Activated CD4-positive, alpha-beta memory T cell treated with anti-CD3 and anti-CD28 coated beads for 36 hours (primary cell): Measurements from ENCODE around the gene PLEKHM3. TPM values are rescaled to one million over a fixed set of nuclear protein-coding genes. Genes with fewer than 3 reads are reported as not detected.

ENCODE experiments used
- CTCF ChIA-PET: fragments of 350-600 bp; sonication (Branson Sonifier 250); formaldehyde crosslinking; loops from one replicate; lab custom pipeline; 2021; ENCODE audit warnings: antibody characterized with exemption, inconsistent platforms; lab: Charles Lee
- POLR2A ChIA-PET: fragments of 350-600 bp; sonication (Branson Sonifier 250); formaldehyde crosslinking; loops from one replicate; lab custom pipeline; 2021; ENCODE audit warnings: antibody characterized with exemption; lab: Charles Lee
- DNase-seq: peaks from one replicate; pipeline ENCODE4 v3.0.0-alpha.2; 2020
- H3K27ac Mint-ChIP-seq: one replicate; pipeline ENCODE4 v1.8.0; 2021; ENCODE audit warnings: mixed read lengths
- H3K27me3 Mint-ChIP-seq: one replicate; pipeline ENCODE4 v1.8.0; 2021; ENCODE audit warnings: mixed read lengths
- H3K36me3 Mint-ChIP-seq: one replicate; pipeline ENCODE4 v1.8.0; 2021; ENCODE audit warnings: mixed read lengths
- H3K4me1 Mint-ChIP-seq: one replicate; pipeline ENCODE4 v1.8.0; 2021; ENCODE audit warnings: low read depth, mixed read lengths
- H3K4me3 Mint-ChIP-seq: one replicate; pipeline ENCODE4 v1.8.0; 2021; ENCODE audit warnings: mild to moderate bottlenecking, mixed read lengths
- H3K9me3 Mint-ChIP-seq: one replicate; pipeline ENCODE4 v1.8.0; 2021; ENCODE audit warnings: mixed read lengths
- intact Hi-C: fragments of 100-400 bp; cut with micrococcal nuclease; formaldehyde crosslinking; loops from one replicate; pipeline ENCODE4 v1.15.1; 2023
- total RNA-seq, 2 experiments: library from RNA; stranded (reverse); gene quantifications; one replicate each; pipeline ENCODE4 v1.2.3, GENCODE V29; 2021

Gene PLEKHM3
- total RNA-seq, 2 experiments from 2014 or later, result 4.5 to 5.5 TPM

DNA sequence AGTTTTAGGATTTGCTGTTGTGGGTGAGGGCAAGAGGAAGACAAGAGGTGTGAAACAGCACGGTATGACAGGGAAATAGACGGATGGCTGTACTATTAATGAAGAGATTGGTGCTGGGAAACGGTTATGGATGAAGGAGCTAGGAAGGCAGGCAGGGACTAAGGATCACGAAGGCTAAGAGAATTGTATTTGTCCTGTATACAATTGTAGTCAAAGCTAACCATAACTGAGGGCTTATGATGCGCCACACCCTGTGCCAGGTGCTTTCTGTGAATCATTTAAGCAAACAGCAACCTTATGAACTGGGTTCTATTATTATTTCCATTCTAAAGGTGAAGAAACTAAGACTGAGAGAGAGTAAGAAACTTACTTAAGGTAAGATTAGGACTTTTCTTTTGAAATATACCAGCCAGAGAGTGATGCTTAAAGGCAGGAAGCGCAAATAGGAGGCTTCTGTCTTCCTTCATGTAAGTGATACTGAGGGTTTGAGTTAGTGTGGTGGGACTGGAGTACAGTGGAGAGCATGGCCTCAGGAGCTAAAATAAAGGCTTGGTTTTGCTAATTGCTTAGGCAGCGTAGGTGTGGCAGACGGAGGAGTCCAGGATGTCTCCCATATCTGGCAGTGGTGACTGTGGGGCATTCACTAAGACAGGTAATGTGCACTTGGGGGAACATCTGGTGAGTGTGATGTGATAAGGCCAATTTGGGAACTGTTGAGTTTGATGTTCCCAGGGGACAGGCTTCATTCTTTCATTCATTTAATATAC lies 85.8 kb downstream of the PLEKHM3 start:
- CTCF ChIA-PET, result interaction anchor here (0.9 to 1.1 kb wide), 2 partner anchors 13 to 101 kb away, joined by 3 read pairs; no protein-coding TSS in a partner anchor
- no peak overlapping the region for H3K27ac Mint-ChIP-seq

DNA sequence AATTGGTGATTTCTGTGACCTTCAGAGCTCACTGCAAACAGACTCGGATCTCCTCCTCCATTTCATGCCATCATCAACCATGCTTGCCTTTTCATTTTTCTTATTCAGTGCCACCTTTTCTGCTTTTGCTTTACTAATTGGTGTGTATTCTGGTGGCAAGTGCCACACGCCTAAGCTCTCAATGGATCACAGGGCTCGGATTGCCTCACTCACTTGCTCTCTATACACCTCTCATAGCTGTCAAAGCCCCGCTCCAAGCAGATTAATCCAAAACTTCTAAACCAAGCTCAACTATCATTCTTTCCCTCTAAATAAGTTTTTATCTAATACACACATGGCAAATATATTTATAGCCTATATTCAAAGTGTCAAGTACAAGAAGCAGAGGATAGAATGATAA lies 86.4 kb downstream of the PLEKHM3 start:
- ChIA-PET CTCF (interaction anchor here (0.5 to 1.1 kb wide), 2 partner anchors 9 to 14 kb away, joined by 3 to 4 read pairs; no protein-coding TSS in a partner anchor), POLR2A (no interaction called here)
- Mint-ChIP-seq H3K4me3 (no peak overlapping the region), H3K27ac (no peak overlapping the region), H3K9me3 (no peaks in the 10 kb centered on the region), H3K4me1 (no peaks in the 10 kb centered on the region), H3K36me3 (peaks cover 5% of the 10 kb centered on the region), H3K27me3 (no peaks in the 10 kb centered on the region)
- intact Hi-C loops, result no loop called here
- no peak for DNase-seq

More for the DNA sequence above, 85.8 kb downstream of the PLEKHM3 start:
- no peak overlapping the region for H3K4me3 Mint-ChIP-seq
- DNase-seq, result no peak
- no peaks in the 10 kb centered on the region for H3K9me3 Mint-ChIP-seq
- POLR2A ChIA-PET, result no interaction called here
- no peaks in the 10 kb centered on the region for H3K27me3 Mint-ChIP-seq
- intact Hi-C loops, result no loop called here
- H3K36me3 Mint-ChIP-seq, result peaks cover 10% of the 10 kb centered on the region
- no peaks in the 10 kb centered on the region for H3K4me1 Mint-ChIP-seq

DNA sequence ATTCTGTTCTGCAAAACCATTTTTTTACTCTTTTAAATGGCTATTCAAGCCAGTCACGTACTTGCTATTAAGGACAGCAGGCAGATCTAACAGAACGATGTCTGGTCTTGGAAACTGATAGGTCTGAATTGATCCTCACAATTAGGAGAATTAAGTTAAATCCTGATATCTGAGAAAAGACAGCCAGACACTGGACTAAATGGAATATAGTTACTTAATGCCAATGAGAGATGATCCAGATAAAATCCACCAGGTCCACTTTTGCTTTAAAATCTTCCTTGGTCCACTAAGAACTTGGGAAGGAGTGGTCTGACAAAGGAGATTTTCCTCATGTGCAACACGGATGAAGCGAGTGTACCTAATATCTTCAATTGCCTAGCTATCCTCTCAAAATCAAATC lies 86.9 kb downstream of the PLEKHM3 start:
- no peaks in the 10 kb centered on the region for H3K4me1 Mint-ChIP-seq
- H3K4me3 Mint-ChIP-seq, result no peak overlapping the region
- no peaks in the 10 kb centered on the region for H3K27me3 Mint-ChIP-seq
- DNase-seq, result no peak
- H3K9me3 Mint-ChIP-seq, result no peaks in the 10 kb centered on the region
- CTCF ChIA-PET, result interaction anchor here (0.5 to 1.1 kb wide), 2 partner anchors 10 to 15 kb away, joined by 3 to 4 read pairs; no protein-coding TSS in a partner anchor
- H3K27ac Mint-ChIP-seq, result no peak overlapping the region
- peaks cover 4% of the 10 kb centered on the region for H3K36me3 Mint-ChIP-seq
- POLR2A ChIA-PET, result no interaction called here
- intact Hi-C loops, result no loop called here

DNA sequence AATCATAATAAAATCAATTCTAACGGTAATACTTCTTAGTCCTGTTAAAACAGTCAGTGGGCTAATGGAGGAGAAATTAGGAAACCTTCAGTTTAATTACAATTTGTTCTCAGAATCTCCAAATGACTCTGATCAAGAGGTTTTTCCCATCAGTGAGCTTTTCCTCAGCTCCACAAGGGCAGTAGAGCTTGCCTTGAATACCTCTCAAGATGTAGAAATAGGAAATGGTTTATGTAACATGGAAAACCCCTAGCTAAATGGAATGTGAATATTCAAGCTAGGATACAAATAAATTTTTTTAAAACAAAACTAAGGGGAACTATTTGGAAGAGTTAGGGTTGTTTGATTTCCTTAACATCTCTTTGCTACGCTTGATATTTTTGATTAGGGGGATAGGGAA lies 87.5 kb downstream of the PLEKHM3 start:
- Mint-ChIP-seq H3K4me3 (no peak overlapping the region), H3K36me3 (peaks cover 3% of the 10 kb centered on the region), H3K4me1 (no peaks in the 10 kb centered on the region), H3K27me3 (no peaks in the 10 kb centered on the region), H3K9me3 (no peaks in the 10 kb centered on the region), H3K27ac (no peak overlapping the region)
- no peak for DNase-seq
- intact Hi-C loops, result no loop called here
- ChIA-PET CTCF (no interaction called here), POLR2A (no interaction called here)

DNA sequence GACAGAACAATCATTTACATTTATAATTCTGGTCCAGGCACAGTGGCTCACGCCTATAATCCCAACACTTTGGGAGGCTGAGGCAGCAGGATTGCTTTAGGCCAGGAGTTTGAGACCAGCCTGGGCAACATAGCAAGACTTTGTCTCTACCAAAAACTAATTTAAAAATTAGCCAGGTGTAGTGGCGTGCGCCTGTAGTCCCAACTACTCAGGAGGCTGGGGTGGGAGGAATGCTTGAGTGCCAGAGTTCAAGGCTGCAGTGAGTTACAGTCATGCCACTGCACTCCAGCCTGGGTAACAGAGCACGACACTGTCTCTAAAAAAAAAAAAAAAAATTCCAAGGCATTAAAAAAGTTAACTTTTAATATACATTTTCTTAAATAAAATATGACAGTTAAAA lies 88.1 kb downstream of the PLEKHM3 start:
- peaks cover 2% of the 10 kb centered on the region for H3K36me3 Mint-ChIP-seq
- POLR2A ChIA-PET, result no interaction called here
- intact Hi-C loops, result no loop called here
- no peak overlapping the region for H3K4me3 Mint-ChIP-seq
- H3K4me1 Mint-ChIP-seq, result no peaks in the 10 kb centered on the region
- no peak overlapping the region for H3K27ac Mint-ChIP-seq
- H3K9me3 Mint-ChIP-seq, result no peaks in the 10 kb centered on the region
- CTCF ChIA-PET, result no interaction called here
- DNase-seq, result no peak
- H3K27me3 Mint-ChIP-seq, result no peaks in the 10 kb centered on the region

DNA sequence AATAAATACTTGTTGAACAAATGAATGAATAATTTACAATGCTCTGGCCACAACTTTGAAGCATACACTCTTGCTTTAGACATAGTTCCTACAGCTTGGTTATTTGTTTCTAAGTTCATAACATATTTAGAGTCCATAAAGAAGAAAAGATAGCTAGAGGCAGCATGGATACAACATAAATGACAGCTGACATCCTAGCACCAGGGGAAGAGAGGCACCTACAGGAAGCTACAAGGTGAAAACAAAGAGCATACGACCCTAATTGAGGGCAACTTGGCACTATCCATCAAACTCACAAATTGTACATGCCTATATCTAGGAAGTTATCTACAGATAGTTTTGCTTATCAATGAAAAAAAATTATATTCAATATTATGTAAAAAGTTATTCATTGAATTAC lies 88.9 kb downstream of the PLEKHM3 start:
- intact Hi-C loops, result no loop called here
- H3K27me3 Mint-ChIP-seq, result no peaks in the 10 kb centered on the region
- no peaks in the 10 kb centered on the region for H3K36me3 Mint-ChIP-seq
- no peak overlapping the region for H3K4me3 Mint-ChIP-seq
- no peak for DNase-seq
- no peaks in the 10 kb centered on the region for H3K9me3 Mint-ChIP-seq
- ChIA-PET POLR2A (no interaction called here), CTCF (no interaction called here)
- H3K4me1 Mint-ChIP-seq, result no peaks in the 10 kb centered on the region
- no peak overlapping the region for H3K27ac Mint-ChIP-seq

DNA sequence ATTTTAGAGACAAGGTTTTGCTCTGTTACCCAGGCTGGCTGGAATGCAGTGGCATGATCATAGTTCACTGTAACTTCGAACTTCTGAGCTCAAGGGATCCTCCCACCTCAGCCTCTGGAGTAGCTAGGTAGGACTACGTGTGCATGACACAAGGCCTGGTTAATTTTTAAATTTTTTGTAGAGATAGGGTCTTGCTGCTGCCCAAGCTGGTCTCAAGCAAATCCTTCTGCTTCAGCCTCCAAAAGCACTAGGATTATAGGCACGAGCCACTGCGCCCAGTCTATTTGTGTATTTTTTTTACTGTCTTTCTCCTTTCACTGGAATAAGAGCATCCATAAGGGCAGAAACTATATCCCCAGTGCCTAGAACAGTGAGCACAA lies 89.3 kb downstream of the PLEKHM3 start:
- Mint-ChIP-seq H3K27ac (no peak overlapping the region), H3K27me3 (no peaks in the 10 kb centered on the region), H3K4me3 (no peak overlapping the region), H3K9me3 (no peaks in the 10 kb centered on the region), H3K36me3 (no peaks in the 10 kb centered on the region), H3K4me1 (no peaks in the 10 kb centered on the region)
- intact Hi-C loops, result no loop called here
- POLR2A ChIA-PET, result no interaction called here
- no peak for DNase-seq
- CTCF ChIA-PET, result no interaction called here

DNA sequence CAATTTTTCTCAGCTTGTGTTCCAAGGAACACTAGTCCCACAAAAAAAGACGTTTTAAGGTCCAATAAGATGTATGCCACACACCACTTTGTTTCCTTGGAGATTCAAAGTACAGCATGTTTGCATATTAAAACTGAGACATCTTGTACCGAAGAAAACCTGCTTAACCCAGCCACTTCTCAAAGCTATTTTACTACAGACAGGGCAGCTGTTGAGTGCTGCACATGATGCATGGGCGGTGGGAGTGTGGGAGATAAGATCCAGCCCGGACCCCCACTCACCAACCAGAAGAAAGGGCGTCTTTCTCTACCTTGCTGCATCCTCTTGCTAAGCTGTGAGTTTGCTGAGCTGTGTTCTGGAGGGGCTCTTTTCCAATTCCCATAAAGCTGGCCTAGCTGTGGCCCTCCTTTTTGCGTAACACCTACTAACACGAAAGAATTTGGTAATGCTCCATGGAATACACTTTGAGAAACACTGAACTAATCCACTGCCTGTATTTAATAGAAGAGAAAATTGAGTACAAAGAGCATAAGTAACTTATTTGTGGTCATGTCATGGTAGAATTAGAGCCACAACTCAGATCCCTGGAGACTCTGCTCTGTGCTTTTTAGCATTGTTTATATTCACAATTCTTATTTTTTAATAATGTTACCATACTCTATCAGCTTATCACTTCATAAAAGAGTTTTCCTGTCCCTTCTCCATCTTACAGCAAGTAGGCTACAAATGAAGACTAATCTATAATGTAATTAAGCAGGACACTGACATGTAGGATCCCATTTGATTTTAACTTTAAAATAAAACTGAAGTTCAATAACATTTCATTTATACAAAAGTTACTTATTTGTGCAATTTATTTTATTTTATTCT lies 90.0 kb downstream of the PLEKHM3 start:
- no peaks in the 10 kb centered on the region for H3K27me3 Mint-ChIP-seq
- no peak overlapping the region for H3K27ac Mint-ChIP-seq
- CTCF ChIA-PET, result interaction anchor here (1.1 to 1.6 kb wide), 2 partner anchors 17 to 189 kb away, joined by 3 read pairs; no protein-coding TSS in a partner anchor
- H3K4me3 Mint-ChIP-seq, result no peak overlapping the region
- intact Hi-C loops, result no loop called here
- no peaks in the 10 kb centered on the region for H3K4me1 Mint-ChIP-seq
- no peaks in the 10 kb centered on the region for H3K36me3 Mint-ChIP-seq
- no peaks in the 10 kb centered on the region for H3K9me3 Mint-ChIP-seq
- DNase-seq, result no peak
- POLR2A ChIA-PET, result no interaction called here

DNA sequence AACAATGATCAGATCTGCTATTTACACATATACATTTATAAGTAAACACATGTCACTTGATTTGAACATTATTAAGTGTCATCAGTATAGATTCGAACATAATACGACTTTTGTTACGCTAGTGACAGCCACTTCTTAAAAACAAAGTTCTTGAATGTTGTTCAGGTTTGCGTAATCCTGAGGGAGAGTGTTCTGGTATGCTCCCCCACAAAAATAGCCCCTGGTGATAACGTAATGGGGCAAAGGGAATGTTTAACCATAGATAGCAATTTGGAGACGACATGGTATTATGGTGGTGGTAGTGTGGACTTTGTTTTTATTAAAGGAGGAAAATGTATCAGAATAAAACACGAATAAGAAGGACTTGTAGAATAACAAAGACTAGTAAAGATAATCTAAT lies 90.6 kb downstream of the PLEKHM3 start:
- POLR2A ChIA-PET, result no interaction called here
- Mint-ChIP-seq H3K27ac (no peak overlapping the region), H3K27me3 (no peaks in the 10 kb centered on the region), H3K9me3 (no peaks in the 10 kb centered on the region), H3K4me3 (no peak overlapping the region), H3K36me3 (no peaks in the 10 kb centered on the region), H3K4me1 (no peaks in the 10 kb centered on the region)
- CTCF ChIA-PET, result interaction anchor here (1.1 to 1.6 kb wide), 3 partner anchors 18 to 189 kb away, joined by 3 read pairs; no protein-coding TSS in a partner anchor
- intact Hi-C loops, result no loop called here
- DNase-seq, result no peak

DNA sequence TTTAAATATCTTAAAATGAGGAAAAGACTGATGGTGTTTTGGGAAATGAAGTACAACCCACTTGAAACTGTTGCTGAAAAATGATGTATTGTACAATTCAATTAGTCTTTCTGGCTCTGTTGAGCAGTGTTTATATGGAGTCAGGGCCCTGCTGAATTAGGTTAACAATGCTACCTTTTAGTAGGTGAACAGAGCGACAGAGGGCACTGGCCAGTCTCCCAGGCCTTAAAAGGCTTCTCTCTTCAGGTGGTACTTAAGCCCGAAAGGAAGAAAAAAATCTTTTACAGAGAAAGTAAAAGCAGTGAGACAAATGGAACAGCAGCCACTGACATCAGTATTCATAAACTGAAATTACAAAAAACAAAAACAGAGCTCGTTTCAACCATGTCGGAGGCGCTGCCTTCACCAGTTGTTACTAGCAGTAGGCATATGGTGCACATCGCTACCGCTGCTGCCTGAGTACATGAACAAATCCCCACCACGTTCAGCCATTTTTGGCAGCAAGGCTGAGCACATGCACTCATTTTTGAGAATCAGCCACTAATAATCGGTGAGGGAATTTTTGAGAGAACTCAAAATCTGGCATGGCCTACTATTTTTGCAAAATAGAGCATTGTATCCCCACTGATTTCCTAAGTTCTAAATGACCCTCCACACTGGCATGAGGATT lies 91.8 kb downstream of the PLEKHM3 start:
- Mint-ChIP-seq H3K27ac (no peak overlapping the region), H3K4me3 (no peak overlapping the region), H3K9me3 (no peaks in the 10 kb centered on the region), H3K4me1 (no peaks in the 10 kb centered on the region), H3K27me3 (no peaks in the 10 kb centered on the region), H3K36me3 (no peaks in the 10 kb centered on the region)
- DNase-seq, result no peak
- intact Hi-C loops, result no loop called here
- ChIA-PET POLR2A (no interaction called here), CTCF (interaction anchor here (1.1 kb wide), 1 partner anchor 96 kb away, joined by 3 read pairs; no protein-coding TSS in a partner anchor)

DNA sequence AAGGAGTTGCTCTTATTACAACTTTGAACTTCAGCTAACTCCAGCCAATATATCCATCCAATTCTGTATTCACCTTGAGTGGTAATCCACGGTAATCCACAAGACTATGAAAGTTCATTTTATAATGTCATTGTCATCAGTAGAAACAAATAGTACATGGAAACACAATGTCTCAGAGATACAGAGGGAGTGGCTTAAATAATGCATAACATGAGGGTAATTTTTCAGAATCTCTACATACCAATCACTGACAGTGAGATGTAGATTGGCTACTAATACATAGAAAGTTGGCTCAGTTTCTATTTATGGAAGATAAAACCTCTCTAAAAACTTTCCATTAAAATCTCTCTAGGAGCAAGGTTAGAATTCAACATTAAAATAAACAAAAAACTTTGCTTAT lies 93.2 kb downstream of the PLEKHM3 start:
- no peaks in the 10 kb centered on the region for H3K9me3 Mint-ChIP-seq
- no peak overlapping the region for H3K27ac Mint-ChIP-seq
- intact Hi-C loops, result no loop called here
- CTCF ChIA-PET, result no interaction called here
- no peak overlapping the region for H3K4me3 Mint-ChIP-seq
- no peaks in the 10 kb centered on the region for H3K4me1 Mint-ChIP-seq
- POLR2A ChIA-PET, result no interaction called here
- DNase-seq, result no peak
- no peaks in the 10 kb centered on the region for H3K36me3 Mint-ChIP-seq
- H3K27me3 Mint-ChIP-seq, result no peaks in the 10 kb centered on the region

DNA sequence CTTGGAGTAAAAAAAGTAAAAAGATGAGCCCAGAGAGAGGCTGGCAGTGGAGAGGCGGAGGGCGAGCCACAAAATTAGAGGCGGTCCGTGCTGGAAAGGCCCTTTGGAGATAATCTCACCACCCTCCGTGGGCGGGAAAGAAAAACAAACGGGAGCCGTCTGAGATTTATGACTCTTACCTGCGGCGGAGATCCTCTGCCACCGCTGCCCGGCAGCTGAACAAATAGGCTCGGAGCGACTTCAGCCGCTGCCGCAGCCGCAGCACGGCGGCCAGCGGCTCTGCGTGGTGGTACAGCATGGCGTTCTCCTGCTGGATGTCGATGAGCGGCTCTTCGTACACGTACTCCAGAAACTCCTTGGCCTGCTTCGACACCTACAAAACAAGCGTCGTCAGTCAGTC lies 94.6 kb downstream of the PLEKHM3 start:
- Mint-ChIP-seq H3K9me3 (no peaks in the 10 kb centered on the region), H3K4me3 (no peak overlapping the region)
- intact Hi-C loops, result no loop called here

More for the DNA sequence above, 94.6 kb downstream of the PLEKHM3 start:
- H3K27ac Mint-ChIP-seq, result no peak overlapping the region
- H3K4me1 Mint-ChIP-seq, result peaks cover 2% of the 10 kb centered on the region
- DNase-seq, result no peak
- H3K27me3 Mint-ChIP-seq, result no peaks in the 10 kb centered on the region
- H3K36me3 Mint-ChIP-seq, result no peaks in the 10 kb centered on the region
- POLR2A ChIA-PET, result no interaction called here
- CTCF ChIA-PET, result no interaction called here
